H1 (cell line): Measurements from ENCODE around the gene HOXA11. TPM values are rescaled to one million over a fixed set of nuclear protein-coding genes. Genes with fewer than 3 reads are reported as not detected.

ENCODE experiments used
- CBX5 ChIP-seq: fragments of 300-800, 300-1000 bp; sonication (generic); IDR thresholded peaks from 2 replicates; pipeline ENCODE4 v1.7.1; 2016; ENCODE audit warnings: antibody characterized with exemption, low read length, low read depth
- CEBPB ChIP-seq: IDR thresholded peaks from 2 replicates; pipeline ENCODE4 v1.6.1; 2012; ENCODE audit warnings: low read depth, low read length
- EP300 ChIP-seq, 2 experiments: IDR thresholded peaks; 1 replicate in 1 of 2; 2 replicates in 1 of 2; pipeline ENCODE4 v1.6.1; 2011 to 2012; ENCODE audit warnings: low read depth in 2 of 2, low read length in 2 of 2, mild to moderate bottlenecking in 2 of 2, borderline replicate concordance in 1 of 2, inconsistent platforms in 1 of 2, moderate library complexity in 1 of 2
- HDAC2 ChIP-seq, 2 experiments: fragments of 300-600 bp in 1 of 2; sonication (generic) in 1 of 2; IDR thresholded peaks; 2 replicates each; pipeline ENCODE4 v1.6.1; 2011 to 2012; ENCODE audit warnings: low read depth in 2 of 2, low read length in 2 of 2, mild to moderate bottlenecking in 2 of 2, moderate library complexity in 2 of 2, borderline replicate concordance in 1 of 2, inconsistent platforms in 1 of 2
- KDM5A ChIP-seq: fragments of 200-600 bp; IDR thresholded peaks from 2 replicates; pipeline ENCODE4 v1.7.1; 2012; ENCODE audit warnings: mild to moderate bottlenecking, low read length, inconsistent platforms, mixed read lengths
- PHF8 ChIP-seq: fragments of 200-600 bp; sonication (generic); conservative IDR thresholded peaks from 2 replicates; pipeline ENCODE4 v1.7.1; 2012; ENCODE audit warnings: low read depth, mild to moderate bottlenecking, inconsistent platforms, low read length, moderate library complexity
- SIRT6 ChIP-seq: IDR thresholded peaks from one replicate; pipeline ENCODE4 v1.7.1; 2012; ENCODE audit warnings: low read length, inconsistent platforms
- SP1 ChIP-seq: IDR thresholded peaks from 2 replicates; pipeline ENCODE4 v1.6.1; 2011; ENCODE audit warnings: low read depth, low read length
- ZNF274 ChIP-seq: IDR thresholded peaks from 2 replicates; pipeline ENCODE4 v1.7.0; 2012; ENCODE audit warnings: low read length, borderline replicate concordance; ENCODE audit errors: extremely low read depth
- polyA plus RNA-seq, 7 experiments: library from polyadenylated mRNA; depleted of rRNA in 3 of 7; stranded (reverse) in 5 of 7; unstranded in 2 of 7; fragments of >200 nt in 5 of 7; fragments of 200-250 nt in 2 of 7; gene quantifications; 1 replicate in 5 of 7; 2 replicates in 1 of 7; 4 replicates in 1 of 7; pipeline versions ENCODE4 v1.2.1 to v1.2.3, GENCODE V29; 2011 to 2013; ENCODE audit warnings: missing spikeins in 2 of 7, mixed read lengths in 2 of 7
- total RNA-seq: library from RNA; stranded (reverse); fragmentation: NEBNext Ultra II Directional; extraction: Animal tissue kit (Norgen Biotek cat#: 25700); gene quantifications from 2 replicates; pipeline ENCODE4 v1.2.1, GENCODE V29; 2021

The HOXA11 gene
- total and polyA plus RNA-seq, 2 of the 8 experiments (the other 6 are each of a cell fraction or from before 2014, with no cell fraction given) = not detected

DNA sequence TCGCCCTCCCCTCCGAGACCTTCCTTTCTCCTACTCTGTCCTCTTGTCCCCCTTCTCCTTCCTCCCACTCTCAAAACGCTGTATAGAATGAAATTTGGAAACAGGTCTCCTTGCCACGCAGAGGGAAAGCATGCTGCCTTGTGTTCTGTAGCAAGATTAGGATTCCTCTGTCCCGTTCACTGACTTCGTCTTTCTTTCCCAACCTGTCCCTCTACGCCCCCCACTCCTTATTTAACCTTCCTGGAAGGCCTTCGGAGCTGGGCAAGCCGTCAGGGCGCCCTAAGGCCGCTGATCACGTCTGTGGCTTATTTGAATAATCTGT, 21.0 kb downstream of the HOXA11 start (continued):
- TF ChIP-seq PHF8 (no peak), SP1 (no peak), HDAC2 (IDR thresholded peaks at IDR 0.05; ENCODE audit: borderline replicate concordance in 1 of 2, low read depth in 2 of 2, low read length in 2 of 2) (no peak), CBX5 (no peak), SIRT6 (no peak), EP300 (IDR thresholded peaks at IDR 0.05; ENCODE audit: borderline replicate concordance in 1 of 2, low read depth in 2 of 2, low read length in 2 of 2) (no peak), CEBPB (no peak), ZNF274 (no peak), KDM5A (no peak)
